Measurements from ENCODE around the gene DNAH2. TPM values are rescaled to one million over a fixed set of nuclear protein-coding genes. Genes with fewer than 3 reads are reported as not detected.
A peak's percentile ranks its signal among the peaks of the same experiment; 100 is the strongest.

DNAH2 gene
- total RNA-seq, 4 donors from 2014 or later, result 0.19 to 0.95 (median 0.65) TPM

- ATAC-seq (ENCODE audit: low FRiP score) (no peak), DNase-seq (ENCODE audit: low spot score) (no peak)
- no peak for TF ChIP-seq CTCF (IDR thresholded peaks at IDR 0.05)
Measured at GRCh38 chr17:7850701-7851437, 133.3 kb downstream of the DNAH2 start.

- TF ChIP-seq CTCF (IDR thresholded peaks at IDR 0.05), result peak in 2 of 3 donors; percentile 95 to 96
- ATAC-seq (ENCODE audit: low FRiP score) (peak; percentile 42), DNase-seq (ENCODE audit: low spot score) (no peak)
Measured at GRCh38 chr17:7851438-7852261, 134.1 kb downstream of the DNAH2 start.

- ATAC-seq (ENCODE audit: low FRiP score), result no peak
- no peak for DNase-seq (ENCODE audit: low spot score)
- TF ChIP-seq CTCF (IDR thresholded peaks at IDR 0.05), result no peak
Measured at GRCh38 chr17:7852262-7852670, 134.7 kb downstream of the DNAH2 start.

GRCh38 chr17:7852919-7853690 lies 135.6 kb downstream of the DNAH2 start:
- no peak for TF ChIP-seq CTCF (IDR thresholded peaks at IDR 0.05)
- ATAC-seq (ENCODE audit: low FRiP score) (no peak), DNase-seq (ENCODE audit: low spot score) (no peak)

- ATAC-seq (ENCODE audit: low FRiP score) (no peak), DNase-seq (ENCODE audit: low spot score) (no peak)
- TF ChIP-seq CTCF (IDR thresholded peaks at IDR 0.05), result no peak
Measured at GRCh38 chr17:7853691-7854038, 136.1 kb downstream of the DNAH2 start.

- TF ChIP-seq CTCF (IDR thresholded peaks at IDR 0.05), result no peak
- ATAC-seq (ENCODE audit: low FRiP score), result no peak
- DNase-seq (ENCODE audit: low spot score), result no peak
Measured at GRCh38 chr17:7854078-7854777, 136.7 kb downstream of the DNAH2 start.
